Bronchial epithelial cell (primary cell): ENCODE results near the gene CYB561A3. TPM values are rescaled to one million over a fixed set of nuclear protein-coding genes. Genes with fewer than 3 reads are reported as not detected.
A peak's percentile ranks its signal among the peaks of the same experiment; 100 is the strongest.

Experiments used
- DNase-seq: peaks from one replicate; pipeline ENCODE4 v3.0.0-alpha.2; 2010; ENCODE audit warnings: low read depth
- FAIRE-seq: peaks from 2 replicates; lab custom pipeline; 2011; peaks lifted over from hg19 to GRCh38; lab: Jason Lieb, UNC
- H3K27me3 ChIP-seq: 2 replicates; pipeline ENCODE4 v1.5.1; 2011; ENCODE audit warnings: low read length; ENCODE audit not compliant: control insufficient read depth, insufficient read depth
- H3K36me3 ChIP-seq: 2 replicates; pipeline ENCODE4 v1.5.1; 2011; ENCODE audit warnings: low read length; ENCODE audit not compliant: control insufficient read depth, insufficient read depth
- H3K4me3 ChIP-seq: 2 replicates; pipeline ENCODE4 v1.5.1; 2011; ENCODE audit warnings: mild to moderate bottlenecking, low read depth, low read length, control low read depth
- CTCF ChIP-seq: IDR thresholded peaks from 2 replicates; pipeline ENCODE4 v1.5.1; 2011; ENCODE audit warnings: mild to moderate bottlenecking, moderate library complexity, low read length, control low read depth, inconsistent platforms; ENCODE audit not compliant: insufficient read depth, severe bottlenecking
- total RNA-seq: library from RNA; depleted of rRNA; stranded (reverse); fragments of >200 nt; gene quantifications from 2 replicates; pipeline ENCODE4 v1.2.1, GENCODE V29; 2014

The CYB561A3 gene
- total RNA-seq, 1 donor from 2014 or later, result 30.8 TPM

GRCh38 chr11:61350803-61351202 is 10.9 kb downstream of the CYB561A3 start:
- Histone ChIP-seq H3K27me3 (no peaks in the 10 kb centered on the region), H3K4me3 (no peak overlapping the region), H3K36me3 (peaks cover 32% of the 10 kb centered on the region)
- no peak for FAIRE-seq
- TF ChIP-seq CTCF, result no peak
- DNase-seq, result no peak

DNA sequence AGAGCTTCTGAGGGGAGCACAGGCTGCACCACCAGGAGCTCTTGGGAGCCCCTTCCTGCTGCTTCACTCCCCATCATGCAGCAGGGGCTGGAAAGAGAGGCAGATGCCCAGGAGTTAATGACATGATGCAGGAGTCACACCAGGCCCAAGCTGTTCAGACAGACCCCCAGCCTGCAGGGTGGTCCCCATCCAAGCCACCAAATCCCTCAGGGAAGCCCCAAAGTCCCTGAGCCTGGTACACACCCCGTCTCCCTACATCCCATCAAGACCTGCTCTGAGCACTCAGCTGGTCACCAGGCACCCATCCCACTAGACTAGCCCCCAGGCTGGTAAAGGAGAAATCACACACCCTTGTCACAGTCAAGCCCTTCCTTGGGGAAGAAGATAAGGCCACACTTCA is 11.3 kb downstream of the CYB561A3 start:
- no peak for TF ChIP-seq CTCF
- no peak for FAIRE-seq
- Histone ChIP-seq H3K4me3 (no peak overlapping the region), H3K27me3 (no peaks in the 10 kb centered on the region), H3K36me3 (peaks cover 32% of the 10 kb centered on the region)
- DNase-seq, result no peak

- no peak for DNase-seq
- Histone ChIP-seq H3K4me3 (no peak overlapping the region), H3K27me3 (no peaks in the 10 kb centered on the region), H3K36me3 (peaks cover 30% of the 10 kb centered on the region)
- no peak for FAIRE-seq
- TF ChIP-seq CTCF, result no peak
Observed at GRCh38 chr11:61349916-61350315, 11.8 kb downstream of the CYB561A3 start.

DNA sequence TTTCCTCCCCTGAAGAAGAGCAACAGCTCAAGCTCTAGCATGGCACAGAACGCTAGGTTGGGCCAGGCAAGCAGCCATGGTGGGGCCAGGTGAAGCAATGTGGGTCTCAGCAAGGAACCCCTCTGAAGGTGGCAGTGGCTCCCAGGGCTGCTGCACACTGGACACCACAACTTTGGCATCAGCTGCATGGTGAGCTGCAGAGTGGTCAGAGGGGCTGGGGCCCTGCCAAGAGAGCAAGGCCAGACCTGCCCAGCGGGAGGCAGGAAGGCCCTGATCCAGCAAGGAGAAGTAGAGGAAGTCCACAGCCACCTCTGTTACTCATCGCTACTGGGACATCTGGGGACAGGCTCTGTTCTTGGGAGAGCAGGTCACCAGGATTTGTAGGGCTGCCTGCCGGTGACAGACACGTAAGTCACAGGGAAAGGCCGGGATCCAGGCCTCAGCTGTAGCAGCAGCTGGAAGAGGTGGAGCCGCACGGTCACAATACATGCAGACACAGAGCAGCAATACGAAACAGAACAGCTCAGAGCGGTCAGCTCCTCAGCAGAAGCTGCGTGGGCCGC is 12.4 kb downstream of the CYB561A3 start:
- H3K36me3 ChIP-seq, result peaks cover 30% of the 10 kb centered on the region
- DNase-seq (peak; percentile 26), FAIRE-seq (no peak)
- no peak for TF ChIP-seq CTCF
- no peak overlapping the region for H3K4me3 ChIP-seq
- H3K27me3 ChIP-seq, result no peaks in the 10 kb centered on the region

GRCh38 chr11:61347916-61348461 is 13.7 kb downstream of the CYB561A3 start:
- Histone ChIP-seq H3K36me3 (peaks cover 26% of the 10 kb centered on the region), H3K27me3 (no peaks in the 10 kb centered on the region), H3K4me3 (no peak overlapping the region)
- DNase-seq, result no peak
- no peak for FAIRE-seq
- no peak for TF ChIP-seq CTCF
